Measurements from ENCODE around the gene WHRN. TPM values are rescaled to one million over a fixed set of nuclear protein-coding genes. Genes with fewer than 3 reads are reported as not detected.

Gene WHRN
- total RNA-seq, 1 donor from 2014 or later, result 3.2 TPM

GRCh38 chr9:114376586-114377445, 128.5 kb downstream of the WHRN start:
- Mint-ChIP-seq H3K27ac (ENCODE audit: unreplicated experiment) (no peak overlapping the region), H3K4me3 (ENCODE audit: unreplicated experiment) (no peak overlapping the region), H3K4me1 (ENCODE audit: low read depth, unreplicated experiment) (peaks cover 2% of the 10 kb centered on the region), H3K27me3 (ENCODE audit: unreplicated experiment) (peaks cover 3% of the 10 kb centered on the region), H3K9me3 (ENCODE audit: unreplicated experiment) (peaks cover 2% of the 10 kb centered on the region), H3K36me3 (ENCODE audit: unreplicated experiment) (peaks cover 10% of the 10 kb centered on the region)
- TF ChIP-seq, protein P1, sequence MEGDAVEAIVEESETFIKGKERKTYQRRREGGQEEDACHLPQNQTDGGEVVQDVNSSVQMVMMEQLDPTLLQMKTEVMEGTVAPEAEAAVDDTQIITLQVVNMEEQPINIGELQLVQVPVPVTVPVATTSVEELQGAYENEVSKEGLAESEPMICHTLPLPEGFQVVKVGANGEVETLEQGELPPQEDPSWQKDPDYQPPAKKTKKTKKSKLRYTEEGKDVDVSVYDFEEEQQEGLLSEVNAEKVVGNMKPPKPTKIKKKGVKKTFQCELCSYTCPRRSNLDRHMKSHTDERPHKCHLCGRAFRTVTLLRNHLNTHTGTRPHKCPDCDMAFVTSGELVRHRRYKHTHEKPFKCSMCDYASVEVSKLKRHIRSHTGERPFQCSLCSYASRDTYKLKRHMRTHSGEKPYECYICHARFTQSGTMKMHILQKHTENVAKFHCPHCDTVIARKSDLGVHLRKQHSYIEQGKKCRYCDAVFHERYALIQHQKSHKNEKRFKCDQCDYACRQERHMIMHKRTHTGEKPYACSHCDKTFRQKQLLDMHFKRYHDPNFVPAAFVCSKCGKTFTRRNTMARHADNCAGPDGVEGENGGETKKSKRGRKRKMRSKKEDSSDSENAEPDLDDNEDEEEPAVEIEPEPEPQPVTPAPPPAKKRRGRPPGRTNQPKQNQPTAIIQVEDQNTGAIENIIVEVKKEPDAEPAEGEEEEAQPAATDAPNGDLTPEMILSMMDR (IDR thresholded peaks at IDR 0.05; ENCODE audit: partially characterized antibody, unreplicated experiment), result no peak
- no peak for DNase-seq

DNA sequence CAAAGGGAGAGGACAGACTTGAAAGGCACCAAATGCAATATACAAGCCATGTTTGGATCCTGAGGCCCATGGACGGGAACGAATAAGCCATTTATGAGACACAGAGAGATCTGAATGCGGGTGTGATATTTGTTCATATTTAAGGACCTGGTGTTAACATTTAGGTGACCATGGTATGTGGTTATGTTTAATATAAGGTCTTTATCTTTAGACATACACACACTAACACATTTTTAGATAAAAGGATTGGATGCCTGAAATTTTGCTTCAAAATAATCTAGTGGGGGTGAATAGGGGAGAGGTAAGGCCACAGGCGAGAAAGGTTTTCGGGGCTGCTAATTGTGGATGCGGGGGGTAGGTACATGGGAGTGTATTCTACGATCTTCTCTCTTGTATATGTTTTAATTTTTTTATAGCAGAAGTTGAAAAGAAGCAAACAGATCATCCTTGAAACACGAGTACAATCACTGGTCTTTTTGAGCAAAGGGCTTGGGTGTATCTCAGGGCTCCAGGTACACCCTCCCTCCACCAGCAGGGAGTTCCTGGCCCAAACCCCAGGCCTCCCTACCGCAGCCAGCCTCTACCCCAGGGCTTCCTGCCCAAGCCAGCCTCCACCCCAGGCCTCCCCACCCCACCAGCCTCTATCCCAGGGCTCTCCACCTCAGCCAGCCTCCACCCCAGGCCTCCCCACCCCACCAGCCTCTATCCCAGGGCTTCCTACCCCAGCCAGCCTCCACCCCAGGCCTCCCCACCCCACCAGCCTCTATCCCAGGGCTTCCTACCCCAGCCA, 129.7 kb downstream of the WHRN start:
- Mint-ChIP-seq H3K4me1 (ENCODE audit: low read depth, unreplicated experiment) (peaks cover 10% of the 10 kb centered on the region), H3K9me3 (ENCODE audit: unreplicated experiment) (peaks cover 2% of the 10 kb centered on the region), H3K27ac (ENCODE audit: unreplicated experiment) (peak overlapping the region; percentile 12), H3K27me3 (ENCODE audit: unreplicated experiment) (peaks cover 5% of the 10 kb centered on the region), H3K36me3 (ENCODE audit: unreplicated experiment) (peaks cover 10% of the 10 kb centered on the region), H3K4me3 (ENCODE audit: unreplicated experiment) (no peak overlapping the region)
- TF ChIP-seq, protein P1 (IDR thresholded peaks at IDR 0.05; ENCODE audit: partially characterized antibody, unreplicated experiment), result no peak
- DNase-seq, result no peak

GRCh38 chr9:114374936-114375335, 130.3 kb downstream of the WHRN start:
- no peak for DNase-seq
- Mint-ChIP-seq H3K36me3 (ENCODE audit: unreplicated experiment) (peaks cover 10% of the 10 kb centered on the region), H3K9me3 (ENCODE audit: unreplicated experiment) (peaks cover 2% of the 10 kb centered on the region), H3K27ac (ENCODE audit: unreplicated experiment) (peak overlapping the region; percentile 12), H3K4me3 (ENCODE audit: unreplicated experiment) (no peak overlapping the region), H3K27me3 (ENCODE audit: unreplicated experiment) (peaks cover 5% of the 10 kb centered on the region), H3K4me1 (ENCODE audit: low read depth, unreplicated experiment) (peaks cover 14% of the 10 kb centered on the region)
- TF ChIP-seq, protein P1 (IDR thresholded peaks at IDR 0.05; ENCODE audit: partially characterized antibody, unreplicated experiment), result no peak

DNA sequence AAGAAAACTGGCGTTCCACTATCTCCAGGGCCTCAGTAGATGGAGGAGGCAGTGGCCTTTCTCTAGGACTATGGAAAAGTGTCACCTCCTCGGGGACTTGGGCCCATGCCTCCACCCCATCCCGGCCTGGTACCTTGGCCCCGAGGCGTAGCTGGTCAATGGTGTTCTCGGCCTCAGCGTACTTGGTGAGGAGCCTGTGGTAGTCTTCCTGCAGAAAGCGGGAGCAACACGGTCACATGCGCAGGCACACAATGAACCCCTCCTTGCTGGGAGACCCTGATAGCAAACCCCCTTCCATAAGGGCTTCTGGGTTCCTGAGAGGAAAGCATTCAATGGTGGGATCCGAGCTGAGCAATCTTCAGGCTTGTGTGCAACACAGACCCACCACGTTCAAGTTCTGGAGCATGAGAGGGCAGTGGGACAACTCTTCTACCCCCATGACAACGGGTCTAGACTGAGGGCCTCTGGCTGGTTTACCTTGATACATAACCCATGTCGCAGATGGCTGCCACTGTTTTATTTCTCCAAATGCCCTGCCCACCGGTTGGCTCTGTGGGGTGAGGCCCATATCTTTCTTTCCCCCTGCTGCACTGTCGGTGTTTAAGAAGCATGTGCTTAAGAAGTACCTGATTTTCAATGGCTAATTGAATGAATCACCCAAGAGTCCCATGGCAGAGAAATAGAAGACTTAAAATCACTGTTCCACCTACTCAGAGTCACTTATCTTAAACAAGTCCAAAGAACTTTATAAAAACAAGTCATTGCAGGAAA, 131.1 kb downstream of the WHRN start:
- peaks cover 20% of the 10 kb centered on the region for H3K4me1 Mint-ChIP-seq (ENCODE audit: low read depth, unreplicated experiment)
- no peak for DNase-seq
- peaks cover 6% of the 10 kb centered on the region for H3K9me3 Mint-ChIP-seq (ENCODE audit: unreplicated experiment)
- no peak overlapping the region for H3K27ac Mint-ChIP-seq (ENCODE audit: unreplicated experiment)
- H3K4me3 Mint-ChIP-seq (ENCODE audit: unreplicated experiment), result no peak overlapping the region
- H3K36me3 Mint-ChIP-seq (ENCODE audit: unreplicated experiment), result peaks cover 10% of the 10 kb centered on the region
- peaks cover 5% of the 10 kb centered on the region for H3K27me3 Mint-ChIP-seq (ENCODE audit: unreplicated experiment)
- TF ChIP-seq, protein P1 (IDR thresholded peaks at IDR 0.05; ENCODE audit: partially characterized antibody, unreplicated experiment), result no peak
